A204.1 (cell line): ENCODE measurements around the gene MED12L.

Source experiments
- FAIRE-seq: peaks from 2 replicates; lab custom pipeline; 2012; peaks lifted over from hg19 to GRCh38; lab: Jason Lieb, UNC

MED12L gene

DNA sequence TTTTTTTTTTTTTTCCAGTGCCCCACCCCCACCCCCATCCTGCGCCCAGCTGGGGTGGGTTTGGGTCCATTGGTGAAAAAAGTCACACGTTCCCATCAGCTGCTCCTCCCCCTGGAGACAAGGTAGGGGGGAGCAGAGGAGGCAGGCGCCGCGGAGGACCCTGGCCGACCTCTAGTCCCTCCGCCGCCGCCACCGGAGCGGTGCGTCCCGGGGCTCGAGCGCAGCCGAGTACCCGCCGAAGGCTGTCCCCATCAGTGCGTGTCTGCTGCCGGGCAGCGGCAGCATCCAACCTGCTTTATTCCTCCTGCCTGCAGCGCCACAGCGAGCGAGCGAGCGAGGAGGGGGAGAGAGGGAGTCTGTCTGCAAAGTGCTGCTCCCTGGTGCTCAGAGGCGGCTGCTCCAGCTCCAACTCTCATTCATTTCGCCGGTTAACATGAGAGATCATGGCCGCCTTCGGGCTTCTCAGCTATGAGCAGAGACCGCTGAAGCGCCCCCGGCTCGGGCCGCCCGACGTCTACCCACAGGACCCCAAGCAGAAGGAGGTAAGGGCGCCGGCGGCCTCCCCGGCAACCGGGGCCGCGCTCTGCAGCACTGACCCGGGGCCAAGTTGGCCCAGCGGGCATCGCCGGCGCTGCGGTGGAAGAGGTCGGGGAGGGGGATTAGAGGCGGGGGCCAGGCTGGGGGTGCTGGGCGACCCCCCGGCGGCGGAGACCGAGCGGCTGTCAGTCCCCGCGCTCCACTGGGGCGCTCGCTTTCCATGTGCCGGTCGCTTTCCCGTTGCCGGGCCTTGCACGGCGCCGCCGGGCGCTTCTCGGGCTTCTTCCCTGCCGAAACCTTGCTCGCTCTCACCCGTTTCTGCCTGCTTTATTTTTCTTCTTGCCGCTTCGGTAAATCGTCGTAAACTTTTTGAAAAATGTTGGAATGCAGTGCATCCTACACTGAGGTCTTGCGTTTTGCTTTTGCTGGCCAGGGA lies 1.3 kb downstream of the MED12L start:
- no peak for FAIRE-seq

DNA sequence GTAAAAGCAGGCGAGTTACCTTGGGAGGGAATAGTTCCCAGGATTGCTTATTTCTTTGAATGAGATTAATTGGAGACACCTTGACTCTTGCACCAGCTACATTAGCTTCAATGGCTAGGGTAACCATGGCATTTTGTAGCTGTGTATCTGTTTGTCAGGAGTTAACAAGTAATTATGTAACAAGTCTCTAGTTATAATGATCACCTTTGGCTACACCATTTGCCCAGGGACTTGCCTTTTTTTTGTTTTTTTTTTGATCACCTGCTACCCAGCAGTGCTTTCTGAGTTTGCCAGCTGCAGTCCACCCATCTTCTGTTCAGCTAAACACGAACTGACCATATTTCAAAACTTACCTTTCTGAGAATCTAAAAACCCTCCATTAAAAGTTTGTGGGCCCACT lies 2.2 kb downstream of the MED12L start:
- FAIRE-seq = no peak

GRCh38 chr3:151091685-151092345 lies 6.4 kb downstream of the MED12L start:
- no peak for FAIRE-seq

DNA sequence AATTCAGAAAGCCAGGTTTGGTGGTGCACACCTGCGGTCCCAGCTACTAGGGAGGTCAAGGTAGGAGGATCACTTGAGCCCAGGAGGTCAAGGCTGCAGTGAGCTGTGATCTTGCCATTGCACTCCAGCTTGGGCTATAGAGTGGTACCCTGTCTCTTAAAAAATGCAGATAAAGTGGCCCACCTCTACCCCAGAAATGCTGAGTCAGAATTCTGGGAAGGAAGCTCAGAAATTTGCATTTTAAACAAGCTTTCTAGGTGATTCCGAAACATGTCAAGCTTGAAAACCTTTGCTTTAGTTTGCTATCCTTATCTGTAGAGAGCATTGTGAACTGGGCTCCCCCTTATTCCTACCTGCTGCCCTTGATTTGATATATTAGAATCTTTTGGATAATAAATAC lies 7.7 kb downstream of the MED12L start:
- no peak for FAIRE-seq

- FAIRE-seq = no peak
Measured at GRCh38 chr3:151093905-151094304, 8.4 kb downstream of the MED12L start.

DNA sequence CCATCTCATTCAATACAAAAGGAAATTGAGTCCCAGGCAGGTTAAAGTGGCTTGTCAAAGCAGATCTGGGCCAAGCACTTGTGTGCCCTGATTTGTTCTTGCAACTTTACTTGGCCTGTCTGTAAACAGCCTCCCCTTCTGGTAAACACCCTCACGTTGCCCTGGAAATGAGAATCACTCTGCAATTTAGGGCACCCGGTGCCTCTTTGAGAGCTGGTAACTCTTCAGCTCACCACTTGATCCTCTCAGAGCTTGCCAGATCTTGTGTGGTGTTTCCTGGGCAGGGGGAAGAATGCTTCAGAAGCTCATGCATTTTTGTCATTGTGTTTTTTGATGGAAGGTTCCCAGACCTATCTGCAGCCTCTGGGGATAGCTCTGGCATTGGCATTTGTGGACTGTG lies 11.3 kb downstream of the MED12L start:
- no peak for FAIRE-seq

GRCh38 chr3:151100076-151100475 lies 14.6 kb downstream of the MED12L start:
- no peak for FAIRE-seq

GRCh38 chr3:151101270-151101969 lies 16.0 kb downstream of the MED12L start:
- no peak for FAIRE-seq

- no peak for FAIRE-seq
Measured at GRCh38 chr3:151106311-151106710, 20.8 kb downstream of the MED12L start.

DNA sequence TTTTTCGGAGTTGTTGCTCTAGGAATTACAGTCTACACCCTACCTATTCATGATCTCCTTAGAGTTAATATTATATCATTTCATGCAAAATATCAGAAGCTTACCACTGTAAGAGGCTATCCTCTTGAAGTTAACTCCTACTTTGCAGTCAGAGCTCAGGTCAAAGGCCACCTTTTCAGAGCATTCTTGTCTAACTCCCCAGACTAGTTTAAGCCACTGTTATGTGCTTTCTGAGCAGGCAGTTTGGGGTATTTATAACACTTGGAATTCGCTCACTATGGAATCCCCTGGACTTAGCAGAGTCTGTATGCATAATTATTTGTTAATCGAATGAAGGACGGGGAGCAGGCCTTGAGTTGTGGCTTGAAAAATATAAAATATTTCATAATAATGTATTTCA lies 21.7 kb downstream of the MED12L start:
- FAIRE-seq = no peak

DNA sequence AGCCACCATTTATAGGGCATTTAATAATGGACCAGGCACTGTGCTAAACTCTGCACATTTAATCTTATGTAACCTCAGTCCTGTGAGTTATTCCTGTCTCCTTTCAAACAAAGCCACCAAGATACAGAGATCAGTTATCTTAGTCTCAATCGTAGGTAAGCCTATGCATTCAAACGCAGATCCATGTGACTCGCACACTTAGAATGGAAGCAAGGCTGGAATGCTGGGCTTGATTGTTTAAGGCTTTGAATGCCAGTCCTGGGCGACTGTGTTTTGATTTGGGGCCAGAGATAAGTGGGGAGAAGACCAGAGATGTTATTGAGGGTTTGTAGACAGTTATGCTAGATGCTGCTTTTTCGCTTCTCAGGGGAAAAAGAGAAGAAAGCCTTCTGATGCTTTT lies 22.2 kb downstream of the MED12L start:
- no peak for FAIRE-seq

GRCh38 chr3:151109286-151109800 lies 23.9 kb downstream of the MED12L start:
- FAIRE-seq = no peak

- no peak for FAIRE-seq
Measured at GRCh38 chr3:151112731-151113130, 27.3 kb downstream of the MED12L start.

GRCh38 chr3:151113343-151113742 lies 27.9 kb downstream of the MED12L start:
- FAIRE-seq = no peak

- no peak for FAIRE-seq
Measured at GRCh38 chr3:151117047-151117446, 31.6 kb downstream of the MED12L start.

DNA sequence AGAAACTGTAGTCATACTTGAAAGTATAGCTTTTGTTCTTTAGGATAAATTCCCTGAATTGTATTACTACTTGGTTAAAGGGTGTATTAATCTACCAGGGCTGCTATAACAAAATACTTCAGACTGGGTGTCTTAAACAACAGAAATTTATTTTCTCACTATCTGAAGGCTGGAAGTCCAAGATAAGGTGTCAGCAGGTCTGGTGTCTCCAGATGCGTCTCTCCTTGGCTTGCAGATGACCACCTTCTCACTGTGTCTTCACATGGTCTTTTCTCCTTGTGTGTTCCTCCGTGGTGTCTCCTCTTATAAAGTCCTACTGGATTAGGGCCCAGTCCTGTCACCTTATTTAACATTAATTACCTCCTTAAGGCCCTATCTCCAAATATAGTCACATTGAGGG lies 33.7 kb downstream of the MED12L start:
- no peak for FAIRE-seq

- FAIRE-seq = no peak
Measured at GRCh38 chr3:151120409-151120808, 34.9 kb downstream of the MED12L start.

DNA sequence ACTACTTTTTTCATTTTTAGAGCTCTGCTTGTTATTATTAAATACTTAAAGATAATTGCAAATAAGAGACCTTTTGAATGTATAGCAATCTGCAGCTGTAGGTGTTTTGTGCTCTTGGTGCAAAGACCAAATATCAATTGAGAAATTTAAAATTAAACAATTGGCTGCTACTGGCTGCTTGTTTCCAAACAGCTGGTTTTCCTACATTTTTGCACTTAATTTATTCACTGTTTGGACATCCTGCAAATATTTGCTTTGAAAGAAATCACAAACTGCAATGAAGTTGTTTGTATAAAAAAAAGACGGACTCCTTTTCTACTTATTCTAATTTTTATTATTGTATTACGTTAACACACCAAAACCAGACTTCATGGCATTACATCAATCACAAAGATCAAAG lies 35.6 kb downstream of the MED12L start:
- no peak for FAIRE-seq

DNA sequence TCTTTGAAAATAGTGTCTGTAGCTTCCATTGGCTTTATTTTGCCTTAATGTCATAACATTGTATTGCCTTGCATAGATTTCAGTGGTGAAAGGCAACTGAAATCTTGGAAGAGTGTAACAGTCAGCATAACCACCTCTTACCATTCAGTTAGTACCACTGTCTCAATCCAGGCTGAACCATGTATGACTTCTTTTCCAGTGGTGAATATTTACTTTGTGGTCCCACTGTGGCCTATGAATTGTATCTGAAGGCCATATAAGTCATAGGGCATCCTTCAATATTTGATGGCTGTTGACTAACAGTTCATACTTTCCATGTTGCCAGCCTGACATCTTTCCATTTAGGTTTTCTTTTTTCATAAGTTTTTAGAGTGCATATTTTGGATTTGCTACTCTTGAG lies 38.4 kb downstream of the MED12L start:
- FAIRE-seq = no peak

GRCh38 chr3:151124476-151124875 lies 39.0 kb downstream of the MED12L start:
- no peak for FAIRE-seq

- FAIRE-seq = no peak
Measured at GRCh38 chr3:151130428-151130827, 45.0 kb downstream of the MED12L start.

- no peak for FAIRE-seq
Measured at GRCh38 chr3:151133175-151133574, 47.7 kb downstream of the MED12L start.
